Measurements from ENCODE around the gene PRCD.
A peak's percentile ranks its signal among the peaks of the same experiment; 100 is the strongest.

The PRCD gene

DNA sequence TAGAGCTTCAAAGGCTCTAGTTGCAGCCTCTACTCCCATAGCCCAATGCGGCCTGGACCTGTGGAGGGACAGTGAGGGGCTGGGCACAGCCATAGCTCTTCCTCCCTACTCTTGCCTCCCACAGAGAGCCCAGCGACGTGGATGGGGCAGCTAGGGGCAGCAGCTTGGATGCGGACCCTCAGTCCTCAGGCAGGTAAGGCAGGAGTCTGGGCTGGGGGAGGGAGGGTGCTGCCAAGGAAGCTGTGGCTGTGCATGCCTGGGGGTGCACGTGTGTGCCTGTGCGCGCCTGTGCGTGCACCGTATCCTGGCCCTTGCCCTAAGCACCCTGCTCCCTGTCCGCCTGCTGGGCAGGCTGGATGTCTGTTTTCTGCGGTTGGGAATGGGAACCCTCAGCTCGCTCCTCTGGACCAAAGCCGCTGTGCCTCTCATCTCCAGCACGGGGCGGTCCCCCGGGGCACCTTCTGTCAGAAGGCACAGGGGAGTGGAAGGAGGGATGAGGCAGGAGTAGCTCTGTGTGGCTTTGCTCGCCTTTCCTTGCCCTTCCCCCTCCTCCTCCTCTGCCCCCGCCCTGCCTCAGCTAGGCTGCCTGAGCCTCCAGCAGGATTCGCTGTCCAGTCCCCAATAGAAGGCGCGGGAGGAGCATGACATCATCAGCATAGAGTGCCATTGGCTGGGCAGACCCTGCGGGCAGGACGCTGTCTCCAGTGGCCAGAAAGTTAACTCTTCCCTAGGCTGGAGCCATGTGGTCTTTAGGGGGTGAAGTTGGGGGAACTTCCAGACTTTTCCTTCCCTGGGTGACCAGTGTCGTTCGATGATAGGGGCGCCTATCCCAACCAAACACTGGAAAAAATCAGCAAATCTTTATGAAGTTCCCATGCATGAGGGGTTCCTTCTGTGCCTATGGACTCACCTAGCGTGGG lies 797 bp downstream of the PRCD start:
- DNase-seq (ENCODE audit: low spot score): peak; percentile 93

DNA sequence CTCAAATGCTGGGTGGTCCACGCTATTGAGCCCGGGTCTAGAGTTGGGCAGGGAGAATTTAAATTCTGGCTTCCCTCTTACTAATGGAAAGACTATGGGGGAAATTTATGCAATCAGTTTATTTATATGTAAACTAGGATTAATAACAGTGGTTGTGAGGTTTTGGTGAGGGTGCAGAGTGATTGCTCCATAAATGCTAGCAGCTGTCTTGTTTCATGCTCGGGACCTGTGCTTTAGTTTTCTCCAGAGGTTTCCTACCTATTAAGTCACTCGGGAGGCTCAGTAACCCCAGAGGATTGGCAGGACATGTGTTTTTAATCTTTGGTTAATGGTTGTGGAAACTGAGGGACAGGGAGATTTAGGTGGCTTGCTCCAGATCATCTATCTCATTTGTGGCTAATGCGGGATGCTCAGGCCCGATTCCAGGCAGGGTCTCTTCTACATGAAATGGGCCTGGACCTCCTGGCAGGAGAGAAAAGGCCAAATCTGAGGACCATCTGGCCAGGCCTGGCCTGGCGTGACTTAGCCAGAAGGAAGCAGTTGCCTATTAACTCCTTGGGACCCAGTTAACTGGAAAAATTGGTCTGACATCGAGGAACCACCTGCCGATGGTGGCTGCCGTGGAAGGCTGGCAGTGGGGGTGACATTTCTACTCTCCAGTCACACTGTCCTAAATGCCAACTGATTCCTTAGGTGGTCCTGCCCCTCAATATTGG lies 2.1 kb downstream of the PRCD start:
- DNase-seq (ENCODE audit: low spot score): no peak

DNA sequence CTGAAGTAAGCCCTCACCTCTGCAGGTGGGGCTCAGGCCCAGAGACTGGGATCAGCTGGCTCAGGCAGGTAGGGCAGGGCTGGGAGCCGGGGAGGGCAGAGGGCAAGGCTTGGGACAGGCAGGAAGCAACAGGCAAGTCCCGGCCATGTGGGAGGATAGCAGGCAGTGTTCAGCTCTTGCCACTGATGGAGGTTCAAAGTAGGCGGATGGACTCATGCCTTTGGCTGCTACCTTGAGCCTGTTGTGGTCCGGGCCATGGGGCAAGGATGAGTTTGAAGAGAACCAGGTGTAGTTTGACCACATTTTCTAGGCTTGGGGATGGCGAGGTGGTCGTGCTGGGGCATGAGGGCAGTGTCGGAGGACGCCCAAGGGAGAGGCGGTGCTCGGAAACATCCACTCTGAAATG lies 2.7 kb downstream of the PRCD start:
- no peak for DNase-seq (ENCODE audit: low spot score)

DNA sequence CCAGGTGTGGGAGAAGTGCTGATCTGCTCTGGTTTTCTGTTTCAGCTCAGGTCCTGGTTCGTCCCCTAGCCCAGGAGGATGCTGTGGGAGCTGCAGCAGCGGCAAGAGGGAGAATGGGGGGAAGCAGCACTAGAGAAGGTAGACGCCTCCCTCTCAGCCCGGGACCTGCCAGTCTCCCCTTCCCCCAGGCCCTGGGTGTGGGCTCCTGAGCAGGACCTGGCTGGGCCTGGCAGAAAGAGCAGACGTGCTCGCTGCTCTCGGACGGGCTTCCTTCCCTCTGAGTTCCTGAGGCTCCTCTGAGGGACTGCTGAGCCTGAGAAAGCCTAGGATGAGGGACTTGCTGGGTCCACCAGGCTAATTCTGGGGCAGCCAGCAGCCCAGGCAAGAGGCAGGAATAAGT lies 3.1 kb downstream of the PRCD start:
- no peak for DNase-seq (ENCODE audit: low spot score)

DNA sequence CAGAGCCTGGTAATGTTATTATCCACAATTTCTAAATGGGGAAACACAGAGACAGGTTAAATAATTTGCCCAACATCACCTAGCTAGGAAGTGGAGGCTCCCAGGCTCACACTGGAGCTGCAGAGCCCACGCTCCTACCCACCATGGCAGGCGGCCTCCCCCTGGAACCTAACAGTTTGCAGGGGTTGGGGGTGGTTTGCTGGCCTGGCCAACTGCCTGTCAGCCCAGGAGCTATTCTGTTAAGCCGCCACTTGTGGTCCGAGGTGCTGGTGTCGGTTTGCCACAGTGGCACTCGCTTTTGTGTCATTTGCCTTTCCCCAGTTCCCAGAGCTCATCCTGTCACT lies 3.6 kb downstream of the PRCD start:
- DNase-seq (ENCODE audit: low spot score): no peak

DNA sequence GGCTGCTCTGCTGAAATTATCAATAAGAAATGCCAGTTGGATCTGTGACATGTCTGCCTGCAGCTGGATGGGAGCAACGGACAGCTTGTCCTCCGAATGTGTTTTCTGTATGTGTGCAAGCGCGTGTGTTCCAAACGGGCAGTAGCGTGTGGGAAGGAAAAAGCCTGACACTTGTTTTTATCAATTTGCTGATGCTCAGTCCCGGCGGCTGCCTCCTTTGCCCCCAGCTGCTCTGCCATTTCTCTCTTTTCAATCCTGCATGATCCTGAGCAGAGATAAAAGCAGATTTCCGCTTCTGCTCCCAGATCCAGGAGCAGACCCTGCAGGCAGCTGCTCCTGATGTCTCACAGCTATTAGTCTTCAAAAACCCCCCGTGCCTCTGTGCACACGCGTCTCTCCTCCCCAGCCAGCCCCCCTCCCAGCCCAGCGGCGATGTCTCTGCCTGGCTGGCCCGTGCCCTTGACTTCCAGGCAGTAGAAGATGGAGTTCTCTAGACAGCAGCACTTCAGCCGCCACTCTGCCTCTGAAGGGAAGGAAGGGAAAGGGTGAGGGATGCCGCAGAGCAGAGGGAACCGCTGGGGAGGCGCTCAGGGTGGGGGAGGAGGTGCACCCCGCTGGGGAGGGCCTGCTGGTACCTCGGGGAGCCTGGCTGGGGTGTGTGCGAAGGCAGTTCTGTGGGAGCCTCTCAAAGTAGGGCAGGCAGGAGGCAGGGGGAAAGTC lies 4.1 kb downstream of the PRCD start:
- no peak for DNase-seq (ENCODE audit: low spot score)

DNA sequence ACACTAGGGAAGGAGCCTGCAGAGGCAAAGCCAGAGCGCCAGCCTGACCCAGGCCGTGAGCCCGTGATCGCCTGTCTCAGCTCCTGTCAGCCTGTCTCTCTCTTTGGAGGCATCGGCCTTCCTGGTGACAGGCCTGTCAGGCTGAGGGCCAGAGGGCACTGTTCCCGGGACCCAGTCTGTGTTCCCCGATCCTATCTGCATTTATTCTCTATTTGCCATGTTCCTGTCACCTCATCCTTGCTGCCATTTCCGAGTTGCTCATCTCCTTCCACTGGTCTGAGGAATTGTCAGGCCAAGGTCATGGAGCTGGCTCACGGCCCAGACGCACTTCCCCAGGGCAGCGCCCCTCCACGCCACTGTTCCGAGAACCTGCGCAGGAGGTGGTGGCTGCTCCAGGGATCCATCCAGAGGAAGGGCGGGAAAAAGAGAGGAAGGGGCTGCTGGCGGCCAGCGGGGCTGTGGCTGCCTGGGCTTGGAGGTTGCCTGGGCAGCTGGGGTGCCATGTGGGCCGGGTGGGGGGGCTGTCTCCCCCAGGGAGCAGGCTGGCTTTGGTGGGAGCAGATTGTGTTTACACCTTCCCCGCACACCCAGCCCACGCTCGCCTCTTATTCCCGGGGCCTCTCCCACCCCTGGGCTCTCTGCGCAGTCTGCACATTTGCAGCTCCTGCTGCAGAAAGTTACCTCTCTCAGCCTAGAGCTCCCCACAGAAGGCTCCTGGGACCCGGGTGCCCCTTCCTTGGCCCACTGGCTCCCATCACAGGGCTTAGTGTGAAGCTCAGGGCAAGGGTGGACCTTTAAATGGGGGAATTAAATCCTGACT lies 4.9 kb downstream of the PRCD start:
- no peak for DNase-seq (ENCODE audit: low spot score)

DNA sequence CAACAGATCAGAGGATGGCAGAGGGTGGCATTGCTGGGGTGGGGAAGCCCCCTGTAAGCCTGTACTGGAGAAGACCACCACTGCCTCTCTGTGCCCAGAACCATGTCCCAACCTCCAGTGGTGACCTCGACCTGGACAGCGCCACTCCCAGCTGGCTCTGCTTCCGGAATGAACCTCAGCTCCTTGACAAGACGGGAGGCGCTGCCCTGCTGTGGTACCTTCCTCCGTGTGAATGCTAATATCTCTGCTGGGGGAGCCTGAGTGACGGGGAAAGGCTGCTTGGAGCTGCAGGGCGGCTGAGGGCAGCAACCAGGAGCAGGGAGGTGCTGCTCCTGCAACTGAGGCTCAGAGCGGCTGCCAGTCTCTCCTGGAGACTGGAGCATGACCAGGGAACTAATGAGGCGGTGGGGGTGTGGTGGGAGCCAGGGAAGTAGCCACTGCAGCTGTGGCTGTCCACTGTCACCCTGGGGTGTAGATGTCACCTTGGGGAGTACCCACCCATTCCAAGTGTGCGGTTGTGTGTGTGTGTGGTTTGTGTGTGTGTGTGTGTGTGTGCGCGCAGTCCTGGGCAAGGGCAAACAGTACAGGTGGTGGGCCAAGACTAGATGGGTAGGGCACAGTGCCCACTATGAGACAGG lies 6.2 kb downstream of the PRCD start:
- no peak for DNase-seq (ENCODE audit: low spot score)

DNA sequence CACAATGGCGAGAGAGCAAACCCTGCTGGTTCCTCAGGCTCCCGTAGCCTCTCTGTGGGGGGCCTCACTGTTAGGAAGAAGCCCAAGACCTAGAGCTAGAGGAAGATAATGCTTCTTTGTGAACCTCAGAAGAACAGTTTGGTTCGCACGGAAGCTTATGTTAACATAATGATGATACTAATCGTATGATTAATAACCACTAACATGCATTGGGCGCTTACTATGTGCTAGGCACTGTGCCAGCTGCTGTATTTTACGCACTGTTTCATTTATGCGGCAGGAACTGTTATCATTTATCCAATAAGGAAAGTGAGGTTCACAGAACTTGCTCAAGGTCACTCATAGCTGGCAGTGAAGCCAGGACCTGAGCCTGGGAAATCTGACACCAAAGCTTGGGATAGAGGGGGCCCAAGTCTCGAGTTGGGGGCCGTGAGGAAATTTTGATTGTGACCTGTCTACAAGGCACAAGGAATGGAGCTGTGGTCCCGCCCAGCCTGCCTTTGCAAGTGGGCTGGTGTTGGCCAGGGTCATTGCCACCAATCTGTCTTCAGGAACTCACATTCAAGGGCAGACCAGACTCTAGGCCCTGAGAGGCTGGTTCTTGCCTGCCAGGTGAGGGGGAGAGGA lies 6.8 kb downstream of the PRCD start:
- no peak for DNase-seq (ENCODE audit: low spot score)

DNA sequence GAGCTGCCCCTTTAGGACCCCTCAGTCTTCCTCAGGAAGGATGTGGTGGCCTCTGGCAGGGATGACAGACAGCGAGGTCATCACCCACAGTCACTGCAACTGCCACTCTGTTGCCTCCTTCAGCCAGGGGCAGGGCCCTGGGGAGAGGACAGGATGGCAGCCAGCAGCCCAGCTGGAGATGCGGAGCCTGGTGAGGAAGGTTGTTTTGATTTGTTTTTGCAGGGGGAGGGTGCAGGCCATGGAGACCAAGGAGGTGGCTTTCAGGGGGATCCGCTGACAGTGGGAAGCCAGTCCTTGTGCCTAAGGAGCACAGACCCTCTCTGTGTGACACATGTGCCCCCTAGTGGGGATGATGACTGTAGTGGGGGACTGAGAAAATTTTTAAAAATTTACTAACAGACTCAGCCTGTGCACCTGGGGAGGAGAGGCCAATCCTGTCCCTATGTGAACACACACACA lies 7.4 kb downstream of the PRCD start:
- DNase-seq (ENCODE audit: low spot score): no peak

DNA sequence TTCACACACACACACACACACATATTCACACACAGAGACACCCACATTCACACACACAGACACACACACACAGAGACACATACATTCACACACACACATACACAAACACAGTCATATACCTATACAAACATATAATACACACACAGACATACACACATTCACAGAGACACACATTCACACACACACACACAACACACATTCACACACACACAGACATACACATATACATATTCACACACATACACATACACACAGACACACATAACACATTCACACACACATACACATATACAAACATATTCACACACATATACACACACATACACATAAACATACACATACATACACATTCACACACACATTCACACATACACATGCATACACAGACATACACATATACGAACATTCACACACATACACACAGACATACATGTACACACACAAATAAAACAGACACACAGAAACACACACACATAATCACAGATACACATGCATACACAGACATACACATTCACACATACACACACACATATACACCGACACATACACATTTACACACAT lies 7.9 kb downstream of the PRCD start:
- DNase-seq (ENCODE audit: low spot score): no peak

DNA sequence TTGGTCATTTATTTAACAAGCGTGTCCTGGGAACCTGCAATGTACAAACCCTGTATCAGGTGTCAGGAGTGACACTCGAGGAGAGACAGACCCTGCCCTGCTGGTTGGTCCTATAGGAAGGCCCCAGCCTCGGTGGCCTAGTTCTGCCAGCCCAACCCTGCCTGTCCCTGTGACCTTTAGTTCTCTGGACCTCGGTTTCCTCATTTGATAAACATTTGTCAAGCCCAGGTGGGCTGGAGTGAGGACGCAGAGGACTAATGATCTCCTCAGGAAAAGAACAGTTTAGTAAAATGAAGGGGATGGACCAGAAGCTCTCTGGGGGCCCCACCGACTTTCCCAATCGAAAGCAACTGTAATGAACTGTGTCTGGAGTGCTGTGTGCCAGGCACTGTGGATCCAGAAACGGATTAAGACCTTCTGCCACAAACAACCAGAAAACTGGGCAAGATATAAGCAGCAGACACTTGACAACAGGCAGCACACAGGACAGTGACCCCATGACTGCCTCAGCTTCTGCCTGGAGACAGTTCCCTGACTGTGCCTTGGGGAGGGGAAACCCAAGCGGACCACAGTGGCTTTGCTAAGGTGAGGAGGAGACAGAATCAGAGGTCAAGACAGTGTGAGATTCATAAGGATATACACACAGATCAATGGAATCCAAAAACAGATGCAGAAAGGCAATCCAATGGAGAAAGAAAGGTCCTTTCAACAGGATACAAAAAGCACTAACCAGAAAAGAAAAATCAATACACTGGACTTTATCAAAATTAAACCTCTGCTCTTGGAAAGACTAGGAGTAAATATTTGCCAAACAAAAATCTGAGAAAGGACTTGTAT lies 8.8 kb downstream of the PRCD start:
- DNase-seq (ENCODE audit: low spot score): no peak

DNA sequence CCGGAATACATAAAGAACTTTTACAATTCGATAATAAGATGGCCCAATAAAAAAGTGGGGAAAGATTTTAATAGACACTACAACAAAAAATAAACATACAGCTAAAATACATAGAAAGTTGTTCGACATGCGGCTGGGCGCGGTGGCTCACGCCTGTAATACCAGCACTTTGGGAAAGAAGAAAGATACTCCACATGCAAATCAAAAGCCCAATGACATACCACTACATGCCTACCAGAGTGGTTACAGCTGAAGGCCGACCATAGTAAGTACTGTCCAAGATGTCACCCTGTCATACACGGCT lies 9.3 kb downstream of the PRCD start:
- DNase-seq (ENCODE audit: low spot score): no peak

DNA sequence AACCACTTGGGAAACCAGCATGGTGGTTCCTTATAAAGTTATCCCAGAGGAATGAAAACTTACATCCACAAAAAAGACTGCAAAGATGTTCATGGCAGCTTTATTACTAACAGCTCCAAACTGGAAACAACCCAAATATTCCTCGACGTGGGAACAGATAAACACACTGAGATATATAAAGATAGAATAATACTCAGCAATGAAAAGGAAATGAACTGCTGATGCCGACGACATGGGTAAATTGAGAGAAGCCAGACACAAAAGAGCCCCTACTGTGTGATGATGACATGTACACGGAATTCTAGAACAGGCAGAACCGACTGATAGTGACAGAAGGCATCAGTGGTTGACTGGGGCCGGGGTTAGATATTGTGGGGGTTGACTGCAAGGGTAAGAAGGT lies 9.7 kb downstream of the PRCD start:
- DNase-seq (ENCODE audit: low spot score): no peak

DNA sequence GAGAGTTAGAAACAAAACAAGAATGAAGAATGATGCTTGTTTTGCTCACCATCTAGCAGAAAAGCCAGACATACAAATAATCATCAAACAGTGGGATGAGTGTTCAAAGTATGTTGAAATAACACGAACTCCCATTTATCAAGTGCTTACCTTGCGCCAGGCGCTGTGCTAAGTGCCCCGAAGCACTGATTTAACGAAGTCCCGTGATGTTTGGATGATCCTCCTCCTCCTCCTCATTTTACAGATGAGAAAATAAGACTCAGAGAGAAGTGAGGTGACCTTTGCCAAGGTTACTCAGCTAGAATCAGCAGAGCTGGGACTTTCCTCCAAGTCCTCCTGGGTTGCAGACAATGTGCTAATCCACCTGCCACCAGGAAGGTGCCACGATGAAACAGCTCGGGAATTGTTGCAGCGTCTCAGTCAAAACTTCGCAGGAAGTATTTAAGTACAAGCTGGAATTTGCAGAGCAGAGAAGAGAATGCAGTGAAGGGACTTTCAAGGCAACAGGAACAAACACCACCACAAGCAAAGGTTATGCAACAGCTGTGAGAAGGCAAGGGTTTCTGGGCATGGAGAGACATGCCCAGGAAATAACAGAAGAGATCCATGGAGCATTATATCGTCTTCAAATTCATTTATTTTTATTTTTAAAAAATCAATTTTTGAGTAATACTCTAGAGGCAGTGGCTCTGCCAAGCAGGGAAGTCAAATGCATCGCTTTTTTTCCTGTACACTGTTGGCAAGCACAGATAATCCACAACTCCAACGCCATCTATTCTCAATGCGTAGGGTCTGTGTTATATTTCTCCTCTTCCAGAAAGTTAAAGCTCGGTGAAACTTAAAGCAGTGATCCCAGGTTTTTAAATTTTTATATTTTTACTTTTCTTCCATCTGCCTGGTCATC lies 11.1 kb downstream of the PRCD start:
- DNase-seq (ENCODE audit: low spot score): no peak

DNA sequence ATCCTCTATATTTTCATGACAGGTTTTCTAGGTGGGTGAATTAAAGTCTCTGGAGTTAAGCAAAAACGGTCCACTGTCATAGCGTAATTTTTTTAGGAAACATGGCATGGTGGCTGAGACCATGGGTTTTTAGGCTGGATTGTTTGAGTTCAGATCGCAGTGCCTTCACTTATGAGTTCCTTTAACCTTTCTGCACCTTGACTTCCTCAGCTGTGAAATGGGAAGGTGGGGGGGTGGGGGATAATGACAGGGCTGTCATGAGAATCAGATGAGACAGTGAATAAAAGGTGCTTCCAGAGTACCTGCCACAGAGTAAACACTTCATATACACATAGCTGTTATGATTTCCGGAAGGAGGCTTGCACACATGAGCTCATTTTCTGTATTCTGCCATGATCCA lies 11.8 kb downstream of the PRCD start:
- DNase-seq (ENCODE audit: low spot score): no peak

DNA sequence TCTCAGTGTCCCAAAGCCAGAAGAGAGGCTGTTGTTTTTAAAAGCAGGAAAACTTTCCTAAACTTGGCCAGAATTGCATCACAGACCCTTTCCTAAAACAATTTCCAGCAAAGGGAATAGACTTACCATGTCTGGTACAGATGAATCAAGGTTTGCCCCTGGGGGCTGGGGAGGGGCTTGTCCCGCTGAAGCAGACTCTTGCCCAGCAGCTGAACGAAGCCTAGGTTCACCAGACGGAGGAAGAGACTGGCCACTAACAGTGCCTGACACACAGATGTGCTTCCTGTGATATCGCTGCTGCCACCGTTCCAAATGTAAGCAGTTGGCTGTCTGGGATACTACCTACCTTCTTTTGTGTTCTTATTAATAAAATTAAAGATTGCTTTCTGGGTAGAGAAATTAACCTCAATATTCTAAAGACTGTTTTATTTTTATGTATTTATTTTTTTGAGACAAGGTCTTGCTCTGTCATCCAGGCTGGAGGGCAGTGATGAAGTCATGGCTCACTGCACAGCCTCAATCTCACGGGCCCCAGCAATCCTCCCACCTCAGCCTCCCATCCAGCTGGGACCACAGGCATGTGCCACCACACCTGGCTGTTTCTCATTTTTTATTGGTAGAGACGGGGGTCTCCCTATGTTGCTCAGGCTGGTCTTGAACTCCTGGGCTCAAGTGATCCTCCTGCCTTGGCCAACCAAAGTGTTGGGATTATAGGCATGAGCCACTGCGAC lies 13.5 kb downstream of the PRCD start:
- no peak for DNase-seq (ENCODE audit: low spot score)

DNA sequence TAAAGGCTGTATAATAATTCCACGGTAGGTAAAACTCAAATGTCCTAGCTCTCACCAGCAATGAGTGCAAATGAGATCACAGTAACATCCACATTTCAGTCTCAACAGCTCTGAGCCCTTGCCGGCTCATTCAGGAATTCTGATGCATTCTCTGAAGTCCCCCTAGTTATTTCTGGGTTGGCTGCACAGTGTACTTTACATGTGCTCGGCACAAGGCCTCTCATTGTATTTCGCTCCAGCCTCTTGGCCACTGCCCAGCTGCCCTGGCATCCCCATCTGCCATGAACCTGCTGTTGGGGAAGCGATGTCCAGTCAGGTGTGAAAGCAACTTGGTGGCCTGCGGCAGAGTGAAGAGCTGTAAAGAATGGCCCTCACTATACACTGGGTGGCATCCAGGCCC lies 14.3 kb downstream of the PRCD start:
- DNase-seq (ENCODE audit: low spot score): no peak
